GM10266 (cell line): ENCODE measurements around the gene GPR108.
A peak's percentile ranks its signal among the peaks of the same experiment; 100 is the strongest.
"Not testable (repeated sequence)": the region's sequence is repeated elsewhere in the genome, so short reads cannot be mapped to it uniquely, and the experiment has no call there.

Experiments
- DNase-seq: peaks from one replicate; pipeline ENCODE4 v3.0.0; 2012; ENCODE audit errors: extremely low spot score
- TF ChIP-seq, protein P1 (sequence below): IDR thresholded peaks from 2 replicates; pipeline ENCODE4 v1.5.1; 2012; ENCODE audit warnings: mild to moderate bottlenecking, low read depth; ENCODE audit not compliant: control insufficient read depth, insufficient read depth; ENCODE audit errors: missing control alignments

Gene GPR108

DNA sequence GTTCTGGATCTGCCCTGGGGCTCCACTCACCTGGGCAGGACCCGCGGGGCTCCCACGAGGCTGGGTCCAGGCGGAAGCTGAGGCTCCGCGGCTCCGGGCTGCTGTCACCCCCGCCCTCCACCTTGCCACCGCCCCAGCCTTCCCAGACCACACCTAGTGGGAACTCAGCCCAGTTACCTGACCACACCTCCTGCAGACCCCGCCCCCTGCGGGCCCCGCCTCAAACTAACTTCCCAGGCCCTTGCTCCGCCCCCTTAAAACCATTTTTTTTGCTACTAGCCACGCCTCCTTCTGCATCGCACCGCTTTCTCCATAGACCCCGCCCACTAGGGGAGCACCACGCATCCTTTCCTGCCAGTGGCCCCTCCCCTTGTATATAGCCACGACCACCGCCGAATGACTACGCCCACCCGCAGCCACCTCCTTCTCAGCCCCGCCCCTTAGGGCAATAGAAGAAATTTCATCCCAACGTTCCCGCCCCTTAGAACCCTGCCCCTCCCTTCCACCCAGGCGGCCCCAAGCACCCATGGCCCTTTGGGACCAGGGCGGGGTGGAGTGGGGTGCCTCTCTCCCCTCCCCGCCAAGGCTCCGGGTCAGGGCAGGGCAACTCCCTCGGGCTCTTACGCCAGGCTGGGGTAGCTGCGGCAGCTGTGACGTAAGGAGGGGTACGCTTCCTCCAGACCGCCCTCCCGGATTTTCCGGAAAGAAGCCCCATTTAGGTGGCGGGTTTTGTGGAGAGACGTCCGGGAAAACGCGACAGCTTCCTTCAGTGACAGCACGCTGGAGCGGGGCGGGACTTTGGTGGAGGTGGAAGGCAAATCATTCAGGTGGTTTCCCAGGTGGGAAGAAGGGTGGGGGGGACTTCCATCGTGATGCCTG is 30.2 kb upstream of the GPR108 start, which contains the start of gene SH2D3A:
Gene SH2D3A, minus strand, starts transcription at position 79 of the 879 bp plus-strand sequence. CDS start 3,687 bp downstream, outside the sequence.
- TF ChIP-seq, protein P1, sequence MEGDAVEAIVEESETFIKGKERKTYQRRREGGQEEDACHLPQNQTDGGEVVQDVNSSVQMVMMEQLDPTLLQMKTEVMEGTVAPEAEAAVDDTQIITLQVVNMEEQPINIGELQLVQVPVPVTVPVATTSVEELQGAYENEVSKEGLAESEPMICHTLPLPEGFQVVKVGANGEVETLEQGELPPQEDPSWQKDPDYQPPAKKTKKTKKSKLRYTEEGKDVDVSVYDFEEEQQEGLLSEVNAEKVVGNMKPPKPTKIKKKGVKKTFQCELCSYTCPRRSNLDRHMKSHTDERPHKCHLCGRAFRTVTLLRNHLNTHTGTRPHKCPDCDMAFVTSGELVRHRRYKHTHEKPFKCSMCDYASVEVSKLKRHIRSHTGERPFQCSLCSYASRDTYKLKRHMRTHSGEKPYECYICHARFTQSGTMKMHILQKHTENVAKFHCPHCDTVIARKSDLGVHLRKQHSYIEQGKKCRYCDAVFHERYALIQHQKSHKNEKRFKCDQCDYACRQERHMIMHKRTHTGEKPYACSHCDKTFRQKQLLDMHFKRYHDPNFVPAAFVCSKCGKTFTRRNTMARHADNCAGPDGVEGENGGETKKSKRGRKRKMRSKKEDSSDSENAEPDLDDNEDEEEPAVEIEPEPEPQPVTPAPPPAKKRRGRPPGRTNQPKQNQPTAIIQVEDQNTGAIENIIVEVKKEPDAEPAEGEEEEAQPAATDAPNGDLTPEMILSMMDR = no peak
- peak; percentile 94 for DNase-seq

DNA sequence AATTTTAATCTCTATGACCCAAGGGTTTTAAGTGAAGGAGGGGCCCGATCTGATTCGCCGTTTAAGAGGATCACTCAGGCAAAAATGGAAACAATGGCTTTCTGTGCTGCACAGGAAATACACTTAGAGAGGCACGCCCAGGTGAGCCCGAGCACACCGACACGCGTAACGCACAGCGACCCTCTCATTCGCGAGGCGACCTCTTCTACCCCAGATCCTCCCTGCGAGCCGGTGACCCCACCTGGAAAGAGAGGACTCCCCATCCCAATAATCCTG is 29.6 kb upstream of the GPR108 start:
- TF ChIP-seq, protein P1 = no peak
- no peak for DNase-seq

DNA sequence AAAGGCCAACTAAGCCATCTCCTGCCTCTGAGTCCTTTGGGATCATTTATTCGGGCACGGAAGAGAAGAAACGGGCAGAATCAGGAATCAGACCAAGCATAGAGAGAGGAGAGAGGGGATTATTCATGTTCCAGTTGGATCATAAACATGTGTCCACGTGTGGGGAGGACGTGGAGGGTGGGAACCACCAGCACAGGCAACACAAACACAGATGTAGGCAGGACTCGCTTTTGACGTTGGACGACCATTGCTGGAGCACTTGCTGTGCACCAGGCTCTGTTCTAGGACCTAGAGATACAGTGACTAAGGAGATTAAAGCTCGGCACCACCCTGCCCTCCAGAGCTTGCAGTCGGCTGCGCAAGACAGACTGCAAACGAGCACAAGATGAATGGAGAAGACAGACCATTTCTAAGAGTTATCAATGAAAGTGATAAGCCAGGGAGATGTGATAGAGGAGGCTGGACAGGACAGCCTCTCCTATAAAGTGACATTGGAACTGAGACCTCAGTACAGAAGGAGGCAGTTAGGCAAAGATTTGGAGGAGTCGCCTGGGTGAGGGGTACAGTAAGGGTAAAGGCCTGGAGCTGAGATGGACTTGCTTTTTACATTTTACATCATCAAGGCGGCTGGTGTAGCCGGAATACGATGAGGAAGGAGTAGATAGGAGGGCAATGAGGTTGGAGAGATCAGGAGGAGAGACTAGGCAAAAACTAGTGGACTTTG is 29.1 kb upstream of the GPR108 start:
- DNase-seq = no peak
- TF ChIP-seq, protein P1 = no peak

DNA sequence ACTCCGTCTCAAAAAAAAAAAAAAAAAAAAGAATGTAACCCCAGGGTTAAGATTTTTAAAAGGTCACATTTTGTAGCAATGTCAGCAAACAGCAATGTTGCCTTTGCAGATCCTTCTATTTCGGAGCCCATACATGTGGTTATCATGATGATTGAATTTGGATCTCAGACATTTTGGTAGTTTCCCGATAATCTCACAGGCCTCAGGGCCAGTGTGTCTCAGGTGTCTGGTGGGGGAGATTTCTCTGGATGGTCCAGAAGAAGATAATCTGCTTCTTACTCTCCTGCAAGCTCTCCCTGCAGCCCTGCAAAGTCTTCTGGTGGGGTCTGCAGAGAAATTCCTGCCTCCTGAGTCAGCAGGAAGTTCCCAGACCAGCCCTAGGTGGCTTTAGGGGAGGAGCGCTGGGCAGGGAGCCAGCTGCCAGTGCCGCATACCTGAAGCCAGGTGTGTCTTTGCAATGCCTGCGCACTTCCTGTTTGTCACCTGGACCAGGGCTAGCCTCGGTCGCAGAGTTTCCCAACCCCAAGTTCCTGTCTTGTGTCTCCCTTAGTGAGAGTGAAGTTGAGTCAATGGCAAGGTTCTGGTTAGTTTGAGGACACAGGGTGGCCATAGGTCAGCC is 28.5 kb upstream of the GPR108 start:
- no peak for DNase-seq
- TF ChIP-seq, protein P1 = no peak

DNA sequence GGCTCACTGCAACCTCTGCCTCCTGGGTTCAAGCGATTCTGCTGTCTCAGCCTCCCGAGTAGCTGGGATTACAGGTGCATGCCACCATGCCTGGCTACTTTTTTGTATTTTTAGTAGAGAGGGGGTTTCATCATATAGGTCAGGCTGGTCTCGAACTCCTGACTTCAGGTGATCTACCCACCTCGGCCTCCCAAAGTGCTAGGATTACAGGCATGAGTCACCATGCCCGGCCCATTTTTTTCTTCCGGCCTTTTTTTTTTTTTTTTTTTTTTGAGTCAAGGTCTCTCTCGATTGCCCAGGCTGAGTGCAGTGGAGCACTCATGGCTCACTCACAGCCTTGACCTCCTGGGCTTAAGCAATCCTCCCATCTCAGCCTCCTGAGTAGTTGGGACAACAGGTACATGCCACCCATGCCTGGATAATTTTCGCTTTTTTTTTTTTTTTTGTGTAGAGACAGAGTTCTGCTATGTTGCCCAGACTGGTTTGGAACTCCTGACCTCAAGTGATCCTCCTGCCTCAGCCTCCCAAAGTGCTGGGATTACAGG is 24.9 kb upstream of the GPR108 start:
- DNase-seq = not testable (repeated sequence)

DNA sequence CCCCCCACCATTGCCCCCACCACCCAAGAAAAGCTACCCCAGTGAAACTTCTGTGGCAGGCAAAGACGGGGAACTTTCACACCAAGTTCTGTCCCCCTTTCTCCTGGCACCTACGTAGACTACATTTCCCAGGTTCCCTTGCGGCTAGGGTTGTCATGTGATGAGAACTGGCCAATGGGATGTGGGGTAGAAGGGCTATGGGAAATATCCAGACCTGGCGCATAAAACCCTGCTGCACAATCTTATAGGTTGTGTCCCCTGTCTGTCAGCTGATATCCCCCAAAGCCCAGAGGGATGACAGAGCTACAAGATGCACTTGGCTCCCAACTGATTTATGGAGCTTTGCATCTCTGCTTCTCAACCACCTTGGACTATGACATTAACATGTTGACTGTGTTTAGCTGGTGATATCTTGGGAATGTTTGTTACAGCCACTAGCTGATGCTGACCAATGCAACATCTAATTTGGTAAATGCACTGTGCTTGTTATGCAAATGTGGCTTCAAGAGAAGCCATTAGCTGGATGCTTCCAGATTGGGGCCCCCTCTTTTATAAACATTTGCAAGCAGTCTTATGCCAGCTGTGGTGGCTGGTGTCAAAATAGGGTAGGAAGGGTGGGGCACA is 23.8 kb upstream of the GPR108 start:
- no peak for DNase-seq

More for the DNA sequence above, 23.8 kb upstream of the GPR108 start:
- TF ChIP-seq, protein P1 = no peak
